ENCODE data around the gene CLEC1A.

CLEC1A gene

DNA sequence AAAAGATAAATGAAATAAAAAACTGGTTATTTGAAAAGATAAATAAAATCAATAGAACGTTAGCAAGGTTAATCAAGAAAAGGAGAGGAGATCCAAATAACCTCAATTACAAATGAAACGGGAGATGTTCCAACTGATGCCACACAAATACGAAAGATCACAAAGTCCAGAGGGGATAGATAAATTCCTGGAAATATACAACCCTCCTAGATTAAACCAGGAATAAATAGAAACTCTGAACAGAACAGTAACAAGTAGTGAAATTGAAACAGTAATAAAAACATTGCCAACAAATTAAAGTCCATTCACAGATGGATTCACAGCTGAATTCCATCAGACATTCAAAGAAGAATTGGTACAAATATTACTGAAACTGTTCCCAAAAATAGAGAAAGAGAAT lies 12.4 kb downstream of the CLEC1A start:
- H3K27ac ChIP-seq = no peak overlapping the region
- no peak for TF ChIP-seq CTCF (conservative IDR thresholded peaks at IDR 0.05)

- H3K27ac ChIP-seq = no peak overlapping the region
- TF ChIP-seq CTCF (conservative IDR thresholded peaks at IDR 0.05) = no peak
Measured at GRCh38 chr12:10084733-10085132, 14.1 kb downstream of the CLEC1A start.

GRCh38 chr12:10082117-10082874 lies 16.5 kb downstream of the CLEC1A start:
- TF ChIP-seq CTCF (conservative IDR thresholded peaks at IDR 0.05) = no peak
- no peak overlapping the region for H3K27ac ChIP-seq

DNA sequence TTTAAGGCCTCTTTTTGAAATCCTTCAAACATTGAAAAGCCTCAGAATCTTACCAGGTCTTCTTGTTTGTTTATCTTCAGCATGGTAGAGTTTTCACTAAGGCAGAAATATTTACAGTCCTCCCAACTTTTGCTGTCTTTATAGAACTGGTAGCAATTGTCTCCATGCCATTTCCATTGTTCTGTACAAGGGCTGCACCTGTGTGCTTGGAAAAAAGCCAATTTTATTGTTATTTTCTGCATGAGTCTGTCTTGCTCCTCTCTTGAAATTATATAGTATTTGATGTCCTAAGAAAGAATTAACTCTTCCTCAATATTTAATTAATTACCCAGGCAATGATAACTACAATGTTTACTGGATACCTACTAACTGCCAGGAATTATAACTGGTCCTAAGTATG lies 23.3 kb downstream of the CLEC1A start:
- no peak for TF ChIP-seq CTCF (conservative IDR thresholded peaks at IDR 0.05)
- no peak overlapping the region for H3K27ac ChIP-seq

DNA sequence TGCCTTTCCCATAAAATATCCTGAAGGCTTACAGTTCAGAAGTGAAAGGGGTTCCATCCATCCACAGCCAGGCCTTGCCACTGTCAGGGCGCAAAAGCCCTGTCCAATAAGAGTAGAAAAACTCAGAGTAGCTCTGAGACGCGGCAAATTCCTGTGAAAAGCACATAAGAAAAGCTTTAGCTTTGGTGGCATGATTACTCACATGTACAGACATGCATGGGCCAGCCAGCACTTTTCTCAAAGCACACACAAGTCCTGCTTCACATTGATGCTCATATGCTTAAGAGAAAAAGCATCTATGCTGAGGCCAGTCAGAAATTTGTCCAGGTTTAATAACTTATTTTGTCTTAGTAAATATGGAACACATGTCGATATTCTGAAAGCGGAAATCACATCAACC lies 25.5 kb downstream of the CLEC1A start:
- TF ChIP-seq CTCF (conservative IDR thresholded peaks at IDR 0.05) = no peak
- no peak overlapping the region for H3K27ac ChIP-seq

- H3K27ac ChIP-seq = no peak overlapping the region
- TF ChIP-seq CTCF (conservative IDR thresholded peaks at IDR 0.05) = no peak
Measured at GRCh38 chr12:10072131-10072530, 26.7 kb downstream of the CLEC1A start.

GRCh38 chr12:10070380-10070779 lies 28.4 kb downstream of the CLEC1A start:
- no peak for TF ChIP-seq CTCF (conservative IDR thresholded peaks at IDR 0.05)
- no peak overlapping the region for H3K27ac ChIP-seq

Data from VCaP (cell line).